Dermis blood vessel endothelial cell (primary cell): ENCODE data around the gene ATP6AP2. TPM values are rescaled to one million over a fixed set of nuclear protein-coding genes. Genes with fewer than 3 reads are reported as not detected.
"Not testable (repeated sequence)": the region's sequence is repeated elsewhere in the genome, so short reads cannot be mapped to it uniquely, and the experiment has no call there.

Experiments used
- DNase-seq: peaks from one replicate; pipeline ENCODE4 v3.0.0; 2010
- total RNA-seq: library from RNA; depleted of rRNA; stranded (reverse); fragments of >200 nt; gene quantifications from 2 replicates; pipeline ENCODE4 v1.2.3, GENCODE V29; 2014

The ATP6AP2 gene, protein sequence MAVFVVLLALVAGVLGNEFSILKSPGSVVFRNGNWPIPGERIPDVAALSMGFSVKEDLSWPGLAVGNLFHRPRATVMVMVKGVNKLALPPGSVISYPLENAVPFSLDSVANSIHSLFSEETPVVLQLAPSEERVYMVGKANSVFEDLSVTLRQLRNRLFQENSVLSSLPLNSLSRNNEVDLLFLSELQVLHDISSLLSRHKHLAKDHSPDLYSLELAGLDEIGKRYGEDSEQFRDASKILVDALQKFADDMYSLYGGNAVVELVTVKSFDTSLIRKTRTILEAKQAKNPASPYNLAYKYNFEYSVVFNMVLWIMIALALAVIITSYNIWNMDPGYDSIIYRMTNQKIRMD
- total RNA-seq = 82.0 and 101 TPM in 2 replicates

DNA sequence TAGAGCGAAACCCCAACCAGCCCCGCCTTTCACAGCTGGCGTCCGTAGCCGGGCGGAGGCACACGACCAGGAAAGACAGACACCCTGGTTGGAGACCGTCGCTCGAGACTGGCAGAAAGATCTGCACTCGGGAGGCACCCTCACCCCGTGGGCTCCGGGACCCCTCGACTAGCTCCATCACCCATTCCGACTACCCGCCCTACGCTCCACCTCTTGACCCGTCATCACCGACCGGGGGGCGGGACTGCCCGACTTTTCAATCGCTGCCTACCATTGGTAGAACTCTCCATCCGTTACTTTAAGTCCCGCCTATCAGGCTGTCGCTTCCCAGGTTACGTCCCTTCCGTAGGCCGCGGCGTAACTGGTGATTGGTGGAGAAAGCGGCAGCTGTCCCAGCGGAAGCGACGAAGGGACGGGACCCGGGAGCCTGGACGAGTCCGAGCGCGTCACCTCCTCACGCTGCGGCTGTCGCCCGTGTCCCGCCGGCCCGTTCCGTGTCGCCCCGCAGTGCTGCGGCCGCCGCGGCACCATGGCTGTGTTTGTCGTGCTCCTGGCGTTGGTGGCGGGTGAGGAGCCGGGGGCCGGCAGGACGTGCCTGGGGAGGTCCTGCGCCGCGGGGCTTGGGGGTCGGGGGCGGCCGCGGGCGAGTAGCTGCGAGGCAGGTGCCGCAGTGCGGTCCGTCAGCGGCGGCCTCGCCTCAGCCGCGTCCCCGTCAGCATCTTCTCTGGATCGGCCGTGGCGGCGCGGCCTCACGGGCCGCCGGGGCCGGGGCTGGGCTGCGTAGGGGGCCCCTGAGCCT, at the start of gene ATP6AP2:
TSS of gene ATP6AP2 (plus strand) at position 434 of the 799 bp plus-strand sequence. CDS start at position 530, 96 bp downstream.
- peak; percentile 94 for DNase-seq

DNA sequence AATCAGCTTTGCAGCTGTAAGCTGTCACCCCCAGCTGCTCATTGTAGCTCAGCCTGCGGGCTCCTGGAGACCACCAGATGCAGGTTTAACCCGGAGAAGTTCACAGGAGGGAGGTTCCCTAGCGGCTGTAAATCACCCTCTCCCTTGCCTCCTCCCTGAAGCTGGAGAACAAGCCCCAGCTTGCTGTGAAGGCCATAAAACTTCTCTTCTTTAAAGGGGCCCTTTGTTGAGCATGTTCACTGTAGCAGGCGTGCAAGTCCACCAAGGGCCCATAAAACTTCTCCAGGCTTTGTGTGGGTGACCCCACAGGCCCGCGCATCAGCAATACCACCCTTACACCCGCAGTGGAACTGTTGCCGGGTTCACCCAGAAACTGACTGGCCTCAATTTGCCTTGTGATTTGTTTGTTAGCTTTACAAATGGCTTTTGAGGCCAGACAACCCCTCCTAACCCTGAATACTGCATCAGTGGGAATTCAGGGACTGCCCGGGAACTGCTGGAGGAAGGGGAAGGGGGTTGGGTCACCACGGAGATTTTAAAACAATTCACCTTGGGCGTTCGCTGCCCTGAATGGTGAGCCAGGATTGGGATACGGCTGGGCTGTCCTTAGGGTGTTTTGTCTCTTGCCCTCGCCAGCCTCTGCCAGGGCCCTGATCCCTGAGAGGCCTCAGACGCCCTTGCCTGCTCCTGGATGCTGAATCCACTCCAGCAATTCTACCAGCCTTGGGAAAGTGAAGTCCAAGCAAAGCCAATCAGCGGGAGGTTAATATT, 49.5 kb upstream of the ATP6AP2 start:
- no peak for DNase-seq

DNA sequence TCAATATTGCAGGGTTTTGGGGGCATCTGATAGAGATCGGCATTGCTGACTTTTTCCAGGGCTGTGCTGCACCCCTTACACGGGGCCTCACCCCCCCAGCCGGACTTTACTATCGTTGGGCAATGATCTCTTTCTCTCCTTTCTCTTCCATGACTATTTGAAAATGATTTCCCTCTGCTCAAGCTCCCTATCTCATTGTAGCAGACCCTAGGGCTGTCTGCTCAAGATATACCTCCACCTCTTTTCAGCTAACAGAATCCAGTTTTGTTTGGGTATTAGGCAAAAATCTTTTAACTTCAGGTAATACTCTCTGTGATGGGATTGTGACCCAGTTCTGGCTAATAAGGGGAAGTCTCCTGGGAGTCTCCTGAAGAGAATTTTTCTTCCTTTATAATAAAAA, 43.5 kb upstream of the ATP6AP2 start:
- no peak for DNase-seq

DNA sequence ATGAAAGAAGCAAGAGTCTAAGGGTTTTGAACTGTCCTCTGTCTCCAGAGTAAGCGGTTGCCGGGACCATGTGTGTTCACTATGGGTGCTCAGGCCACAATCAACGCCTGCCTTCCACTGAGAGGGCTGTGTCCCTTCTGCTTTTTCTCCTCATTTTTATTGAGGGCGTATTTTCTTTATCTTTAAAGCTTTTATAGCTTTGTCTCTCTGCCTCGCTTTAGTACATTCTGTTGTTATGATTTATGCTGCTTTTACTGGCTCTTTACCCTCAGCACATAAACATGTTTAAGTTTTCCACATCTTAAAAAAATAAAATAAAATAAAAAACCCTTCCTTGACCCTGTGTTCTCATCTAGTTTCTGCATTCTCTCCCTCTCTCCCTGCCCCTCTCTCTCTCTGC, 42.4 kb upstream of the ATP6AP2 start:
- no peak for DNase-seq

DNA sequence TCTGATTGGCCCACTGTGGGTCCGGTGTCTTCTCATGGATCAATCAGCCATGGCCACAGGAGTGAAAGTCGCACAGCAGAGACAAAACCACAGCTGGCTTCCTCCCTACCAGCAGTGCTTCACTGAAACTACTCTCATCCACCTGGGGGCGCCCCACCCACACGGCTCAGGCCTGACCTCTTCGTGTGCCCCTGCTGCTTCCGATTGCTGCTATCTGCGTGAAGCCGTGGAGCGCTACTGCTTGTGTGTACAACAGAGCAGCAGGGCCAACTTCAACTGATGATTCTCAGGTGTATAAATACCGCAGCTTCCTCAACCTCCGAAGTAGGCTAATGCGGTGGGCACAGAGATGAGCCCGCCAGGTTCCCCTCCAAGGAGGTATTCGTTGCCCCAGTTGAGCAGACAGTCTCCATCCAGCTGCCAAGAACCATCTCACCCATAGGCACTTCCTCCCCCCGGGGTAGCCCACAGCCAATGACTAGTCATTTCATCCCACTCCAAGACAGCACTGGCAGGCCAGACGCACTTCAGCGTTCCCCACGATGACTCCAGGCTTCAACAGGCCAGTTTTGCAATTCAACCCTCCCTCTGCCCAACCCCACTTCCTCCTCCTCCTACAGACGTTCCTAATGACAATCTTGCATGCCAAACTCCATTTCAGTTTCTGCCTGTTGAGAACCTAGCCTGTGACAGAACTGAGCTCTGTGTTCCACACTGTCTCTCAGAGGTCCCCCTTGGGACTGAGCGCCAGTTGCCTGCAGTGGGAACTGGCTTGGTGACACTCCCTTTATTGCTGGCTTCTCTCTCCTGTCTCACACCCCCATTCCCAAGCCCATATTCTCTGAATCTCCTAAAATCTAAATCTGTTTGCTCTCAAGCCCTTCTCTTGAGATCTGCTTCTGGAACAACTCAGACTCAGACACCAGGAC, 41.3 kb upstream of the ATP6AP2 start:
- no peak for DNase-seq

DNA sequence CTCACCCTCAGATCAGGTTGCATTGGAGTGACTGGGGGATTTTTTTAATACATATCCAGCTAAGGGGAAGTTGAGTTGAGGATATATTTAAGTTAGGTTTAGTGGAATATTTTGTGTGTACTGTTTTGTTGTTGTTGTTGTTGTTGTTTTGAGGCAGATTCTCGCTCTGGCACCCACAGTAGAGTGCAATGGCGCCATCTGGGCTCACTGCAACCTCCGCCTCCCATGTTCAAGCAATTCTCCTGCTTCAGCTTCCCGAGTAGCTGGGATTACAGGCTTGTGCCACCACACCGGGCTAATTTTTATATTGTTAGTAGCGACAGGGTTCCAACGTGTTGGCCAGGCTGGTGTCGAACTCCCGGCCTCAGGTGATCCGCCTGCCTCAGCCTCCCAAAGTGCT, 38.6 kb upstream of the ATP6AP2 start:
- DNase-seq = no peak

DNA sequence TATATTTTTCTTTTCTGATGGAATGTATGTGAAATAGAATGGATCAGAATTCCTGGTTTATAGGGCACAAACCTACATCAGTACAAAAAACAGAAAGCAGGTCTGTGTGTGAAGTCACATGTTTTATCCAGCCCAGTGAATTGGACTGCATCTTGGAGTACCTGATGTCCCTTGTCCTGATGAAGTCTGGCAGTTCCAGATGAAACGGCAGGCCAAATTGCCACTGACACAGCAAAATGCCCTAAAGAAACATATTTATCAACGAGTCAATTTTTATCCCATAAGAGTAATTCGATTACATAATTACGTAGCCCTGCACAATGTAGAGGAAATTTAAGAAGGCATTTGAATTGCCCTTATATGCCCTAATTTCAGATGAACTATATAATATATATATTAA, 37.8 kb upstream of the ATP6AP2 start:
- DNase-seq = no peak

DNA sequence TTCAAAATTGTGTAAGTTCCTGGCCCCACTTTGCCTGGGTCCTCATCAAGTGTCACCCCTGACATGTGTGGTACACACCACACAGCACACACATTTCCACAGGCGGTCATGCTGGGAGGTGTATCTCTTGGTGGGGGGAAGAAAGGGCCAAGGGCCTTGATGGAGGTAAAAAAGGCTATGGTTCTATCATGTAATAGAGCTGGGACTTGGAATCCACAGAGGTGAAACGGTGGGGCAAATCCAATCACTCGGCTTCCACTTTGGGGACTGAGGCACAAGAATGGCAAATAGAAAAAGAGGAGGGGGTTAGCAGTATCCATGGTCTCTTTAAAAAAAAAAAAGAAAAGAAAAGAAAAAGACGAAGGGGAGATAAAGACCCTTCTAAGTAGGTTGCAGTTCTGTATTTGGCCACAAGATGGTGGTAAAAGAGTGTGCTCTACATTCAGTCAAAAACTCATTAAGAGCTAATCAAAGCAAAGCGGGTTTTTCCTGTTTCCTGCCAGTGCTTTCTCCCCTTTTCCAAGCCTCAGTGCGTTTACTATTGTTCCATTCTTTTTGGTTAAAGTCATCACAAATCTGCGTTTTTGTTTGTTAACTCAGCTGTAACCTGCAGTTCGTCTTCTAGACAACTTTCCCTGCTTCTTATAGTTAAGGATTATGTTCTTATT, 37.0 kb upstream of the ATP6AP2 start:
- DNase-seq = peak; percentile 76

DNA sequence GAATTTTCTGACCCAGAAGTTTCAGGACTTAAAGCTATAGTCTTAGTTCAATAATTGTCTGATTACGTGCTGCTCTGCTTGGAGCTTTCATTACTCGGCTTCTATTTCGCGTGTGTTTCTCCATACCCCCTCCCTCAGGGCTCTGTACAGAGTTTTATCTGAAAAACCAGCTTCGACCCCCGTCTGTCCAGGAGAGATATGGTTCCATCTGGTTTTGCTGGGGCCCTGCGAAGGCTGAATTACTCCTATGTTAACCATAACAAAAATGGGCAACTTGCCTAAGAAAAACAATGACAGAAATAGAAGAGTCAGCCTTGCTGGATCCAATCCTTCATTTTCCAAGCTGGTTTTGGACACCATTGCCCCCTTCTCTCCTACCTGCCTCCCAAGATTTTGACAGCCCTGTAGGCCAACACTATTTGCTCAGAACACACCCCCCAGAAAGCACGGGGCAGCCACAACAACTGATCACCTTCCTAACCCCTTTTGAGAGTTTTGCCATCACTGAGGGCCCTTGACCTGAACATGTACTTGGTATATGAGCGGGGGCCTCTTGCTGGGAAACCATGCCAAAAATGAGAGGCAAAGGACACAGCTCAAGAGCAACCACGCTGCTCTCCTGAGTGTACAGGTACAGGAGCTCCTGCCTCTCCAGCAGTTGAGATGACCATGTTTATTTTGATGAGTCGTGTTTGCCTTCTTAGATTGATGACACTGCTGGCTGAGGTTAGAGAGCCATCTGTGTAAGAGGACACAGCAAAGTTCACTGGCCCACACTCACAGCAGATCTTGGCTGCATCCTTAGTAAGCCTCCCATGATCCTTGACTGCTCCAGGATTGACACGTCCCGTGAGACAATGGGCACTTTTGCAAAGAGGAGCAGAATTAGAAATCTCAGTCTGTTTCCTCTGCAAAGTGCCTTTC, 36.2 kb upstream of the ATP6AP2 start:
- no peak for DNase-seq

DNA sequence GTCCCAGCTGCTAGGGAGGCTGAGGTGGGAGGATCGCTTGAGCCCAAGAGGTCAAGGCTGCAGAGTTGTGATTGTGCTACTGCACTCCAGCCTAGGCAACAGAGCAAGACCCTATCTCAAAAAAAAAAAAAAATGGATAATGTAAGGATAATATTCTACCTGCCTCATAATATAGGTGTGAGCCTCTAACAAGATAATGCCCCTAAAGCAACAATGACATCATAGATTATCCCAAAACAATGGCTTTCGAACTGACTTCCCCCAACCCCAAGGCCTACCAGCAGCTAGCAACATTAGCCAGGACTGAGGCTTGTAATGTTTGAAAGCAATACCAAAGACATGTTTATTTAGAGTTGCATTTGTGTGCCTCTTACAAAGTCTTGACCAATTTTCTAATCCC, 33.9 kb upstream of the ATP6AP2 start:
- DNase-seq = no peak

DNA sequence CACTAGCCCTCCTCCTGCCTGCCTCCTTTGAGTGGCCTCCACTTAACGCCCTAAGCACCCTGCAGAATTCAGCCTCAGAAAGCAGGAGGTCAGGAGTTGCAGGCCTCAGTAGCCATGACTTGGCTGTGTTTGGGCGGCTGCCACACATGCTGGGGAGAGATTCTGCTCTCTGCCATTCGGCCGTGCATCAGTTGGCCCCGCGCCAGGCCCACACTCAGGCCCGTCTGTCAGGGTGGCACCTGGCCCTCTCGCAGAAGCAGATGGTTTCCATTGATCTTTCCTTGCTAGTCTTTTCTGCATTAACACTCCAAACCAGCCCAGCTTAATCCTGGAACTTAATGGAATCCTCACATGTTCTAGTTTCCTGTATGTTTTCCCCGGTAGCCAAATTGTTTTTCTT, 30.7 kb upstream of the ATP6AP2 start:
- no peak for DNase-seq

DNA sequence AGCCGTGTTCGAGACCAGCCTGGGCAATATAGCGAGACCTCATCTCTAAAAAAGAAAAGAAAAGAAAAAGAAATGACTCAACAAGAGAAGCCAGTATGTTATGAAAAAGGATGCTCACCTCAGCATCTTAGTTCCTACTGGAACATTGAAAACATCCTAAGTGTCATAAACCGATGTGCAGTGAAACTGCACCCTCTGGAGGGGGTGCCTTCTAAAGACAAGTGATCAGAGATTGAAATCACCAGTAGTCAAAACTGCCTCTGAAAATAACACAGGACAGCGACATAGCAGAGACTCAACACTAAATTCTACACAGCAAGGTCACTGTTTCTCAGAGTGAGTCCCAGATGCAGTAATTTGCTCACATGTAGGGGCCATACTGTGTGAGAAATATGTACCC, 28.0 kb upstream of the ATP6AP2 start:
- no peak for DNase-seq

DNA sequence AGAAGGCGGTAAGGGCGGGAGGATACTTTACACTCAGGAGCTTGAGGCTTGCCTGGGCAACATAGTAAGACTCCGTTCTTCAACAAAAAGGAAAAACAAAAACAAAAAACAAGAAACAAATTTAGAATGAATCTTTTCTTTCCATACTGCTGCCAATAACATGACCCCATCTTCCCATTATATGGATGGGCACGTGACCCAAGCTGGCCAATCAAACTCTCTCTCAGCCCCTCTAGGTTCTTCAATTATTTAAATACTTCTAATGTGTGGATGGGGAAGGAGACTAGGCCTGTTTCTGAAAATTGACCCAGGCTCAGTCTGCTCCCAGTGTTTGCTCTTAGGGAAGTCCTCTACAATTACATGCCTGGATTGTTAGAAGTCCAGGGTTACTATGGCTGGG, 22.2 kb upstream of the ATP6AP2 start:
- DNase-seq = no peak

DNA sequence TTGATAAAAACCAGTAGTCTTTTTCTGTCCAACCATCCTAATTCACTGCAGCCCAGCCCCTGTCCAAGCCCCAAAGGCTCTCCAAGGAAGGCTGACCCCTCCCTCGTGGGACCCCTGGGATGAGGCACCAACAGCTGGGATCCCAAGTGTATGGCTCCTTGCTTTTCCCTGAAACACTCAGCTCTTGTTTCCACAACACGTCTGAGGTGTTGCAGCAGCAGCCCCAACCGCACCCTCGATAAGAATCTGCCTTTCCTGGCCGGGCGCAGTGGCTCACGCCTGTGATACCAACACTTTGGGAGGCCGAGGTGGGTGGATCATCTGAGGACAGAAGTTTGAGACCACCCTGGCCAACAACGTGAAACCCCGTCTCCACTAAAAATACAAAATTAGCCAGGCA, 17.0 kb upstream of the ATP6AP2 start:
- no peak for DNase-seq

DNA sequence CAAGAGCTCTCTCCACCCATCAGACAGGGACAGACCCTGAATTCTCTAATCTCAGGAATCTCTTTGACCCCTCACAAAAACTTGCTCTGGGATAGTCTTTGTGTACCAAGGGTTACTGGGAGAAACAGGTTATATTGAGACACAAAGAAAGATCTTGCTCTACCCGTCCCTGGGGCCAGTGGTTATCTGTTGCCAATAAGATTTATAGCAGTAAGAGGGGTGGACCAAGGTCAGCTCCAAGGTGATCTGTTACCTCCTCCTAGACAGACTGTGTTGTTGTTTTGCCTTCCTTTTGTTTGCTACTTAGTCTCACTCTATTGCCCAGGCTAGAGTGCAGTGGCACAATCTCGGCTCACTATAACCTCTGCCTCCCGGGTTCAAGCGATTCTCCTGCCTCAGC, 16.3 kb upstream of the ATP6AP2 start:
- no peak for DNase-seq

DNA sequence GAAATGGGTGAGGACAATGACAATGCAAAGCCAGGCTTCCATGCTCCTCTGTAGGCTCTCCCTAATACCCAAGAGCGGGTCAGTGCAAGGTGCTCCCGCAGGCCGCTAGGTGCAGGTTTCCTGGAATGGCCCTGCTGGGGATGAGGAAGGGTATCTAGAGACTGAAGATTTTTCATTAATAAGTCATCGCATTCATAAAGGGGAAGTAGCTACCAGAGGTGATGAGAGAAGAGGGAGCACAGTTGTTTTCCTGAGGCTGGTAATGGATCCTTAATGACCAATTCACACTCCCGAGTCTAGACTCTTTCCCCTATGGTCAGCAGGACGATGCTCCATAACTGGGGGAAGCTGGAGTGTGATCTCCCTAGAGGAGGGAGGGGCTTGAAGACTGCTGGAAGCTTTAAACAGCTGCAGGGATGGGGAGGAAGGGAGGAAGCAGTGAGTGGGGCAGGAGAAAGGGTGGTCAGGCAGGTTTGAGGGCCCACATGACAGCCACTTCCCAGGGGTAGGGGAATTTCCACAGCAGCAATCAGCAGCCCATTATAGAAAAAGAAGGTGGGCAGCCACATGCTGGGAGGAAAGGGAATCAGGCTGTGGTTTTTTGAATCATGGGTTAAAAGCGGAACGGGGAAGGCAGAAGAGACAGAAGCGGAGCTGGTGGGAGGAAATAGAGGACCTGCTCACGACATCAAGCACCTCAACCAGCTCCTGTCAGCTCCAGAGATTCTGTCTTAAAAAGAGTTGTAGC, 10.2 kb upstream of the ATP6AP2 start:
- DNase-seq = no peak

DNA sequence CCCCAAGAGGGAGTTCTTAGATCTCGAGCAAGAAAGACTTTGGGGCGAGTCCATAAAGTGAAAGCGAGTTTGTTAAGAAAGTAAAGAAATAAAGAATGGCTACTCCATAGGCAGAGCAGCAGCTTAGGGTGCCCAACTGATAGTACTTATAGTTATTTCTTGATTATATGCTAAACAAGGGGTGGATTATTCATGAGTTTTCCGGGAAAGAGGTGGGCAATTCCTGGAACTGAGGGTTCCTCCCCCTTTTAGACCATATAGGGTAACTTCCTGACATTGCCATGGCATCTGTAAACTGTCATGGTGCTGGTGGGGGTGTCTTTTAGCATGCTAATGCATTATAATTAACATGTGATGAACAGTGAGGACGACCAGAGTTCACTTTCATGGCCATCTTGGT, 9.6 kb upstream of the ATP6AP2 start:
- not testable (repeated sequence) for DNase-seq

DNA sequence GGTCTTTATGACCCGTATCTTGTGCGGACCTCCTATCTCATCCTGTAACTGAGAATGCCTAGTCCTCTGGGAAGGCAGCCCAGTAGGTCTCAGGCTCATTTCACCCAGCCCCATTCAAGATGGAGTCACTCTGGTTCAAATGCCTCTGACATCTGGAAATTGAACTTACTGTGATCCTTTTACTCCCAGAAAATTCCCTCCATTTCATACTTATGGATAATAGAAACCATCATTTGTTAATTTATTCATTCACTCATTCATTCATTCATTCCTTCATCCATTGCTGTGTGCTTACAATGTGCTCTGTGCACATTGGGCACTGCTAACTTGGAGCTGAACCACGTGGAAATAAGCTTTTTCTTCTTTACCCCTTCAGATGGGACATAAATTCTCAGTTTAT, 9.2 kb upstream of the ATP6AP2 start:
- DNase-seq = no peak

DNA sequence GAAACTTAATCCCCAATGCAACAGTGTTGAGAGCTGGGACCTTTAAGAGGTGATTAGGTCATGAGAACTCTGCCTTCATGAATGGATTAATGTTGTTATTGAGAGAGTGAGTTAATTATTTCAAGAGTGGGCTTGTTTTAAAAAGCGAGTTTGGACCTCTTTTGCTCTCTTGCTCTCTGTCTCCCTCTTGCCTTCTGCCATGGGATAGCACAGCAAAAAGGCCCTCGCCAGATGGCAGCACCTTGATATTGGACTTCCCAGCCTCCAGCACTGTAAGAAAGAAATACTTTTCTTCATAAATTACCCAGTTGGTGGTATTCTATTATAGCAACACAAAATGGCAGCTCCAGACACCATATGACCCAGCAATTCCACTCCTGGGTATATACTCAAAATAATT, 7.0 kb upstream of the ATP6AP2 start:
- peak; percentile 37 for DNase-seq

DNA sequence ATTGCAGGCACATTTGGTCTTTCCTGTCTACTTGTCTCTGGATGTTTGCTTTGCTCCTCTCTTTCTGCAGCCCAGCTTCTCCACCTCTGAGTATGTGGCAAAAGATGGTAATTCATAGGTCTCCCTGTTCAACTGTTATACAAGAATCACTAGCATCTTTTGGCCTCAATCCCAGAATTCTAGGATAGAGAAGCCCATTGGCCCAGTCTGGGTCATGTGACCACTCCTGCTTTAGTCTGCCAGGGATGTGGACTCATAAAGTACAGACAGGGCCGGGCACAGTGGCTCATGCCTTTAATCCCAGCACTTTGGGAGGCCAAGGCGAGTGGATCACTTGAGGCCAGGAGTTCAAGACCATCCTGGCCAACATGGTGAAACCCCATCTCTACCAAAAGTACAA, 5.4 kb upstream of the ATP6AP2 start:
- peak; percentile 21 for DNase-seq
